HepG2 (cell line): Measurements from ENCODE around the gene SDC1. TPM values are rescaled to one million over a fixed set of nuclear protein-coding genes. Genes with fewer than 3 reads are reported as not detected.

Source experiments
- BCL6 ChIP-seq: IDR thresholded peaks from 2 replicates; pipeline ENCODE4 v1.6.1; 2016; ENCODE audit warnings: missing genetic modification reagents, missing compliant biosample characterization
- GABPA ChIP-seq, 2 experiments: IDR thresholded peaks; 2 replicates each; pipeline ENCODE4 v1.6.1; 2011 to 2016; ENCODE audit warnings: low read depth in 2 of 2, low read length in 1 of 2, missing biosample characterization in 1 of 2, missing genetic modification characterization in 1 of 2
- HOXA3 ChIP-seq: sonication (generic); formaldehyde crosslinking; IDR thresholded peaks from 2 replicates; pipeline ENCODE4 v1.5.0; 2020; ENCODE audit warnings: missing genetic modification reagents
- RARA ChIP-seq: IDR thresholded peaks from 2 replicates; pipeline ENCODE4 v1.6.1; 2016; ENCODE audit warnings: missing genetic modification reagents, missing compliant biosample characterization
- RFXAP ChIP-seq: sonication (generic); formaldehyde crosslinking; IDR thresholded peaks from 2 replicates; pipeline ENCODE4 v1.4.0; 2020; ENCODE audit warnings: missing genetic modification reagents, borderline replicate concordance
- ZFX ChIP-seq: sonication (generic); formaldehyde crosslinking; IDR thresholded peaks from 2 replicates; pipeline ENCODE4 v1.4.0; 2020; ENCODE audit warnings: mild to moderate bottlenecking, low read depth, missing genetic modification reagents, moderate library complexity
- ZMYM3 ChIP-seq: sonication (generic); formaldehyde crosslinking; IDR thresholded peaks from 2 replicates; pipeline ENCODE4 v1.5.1; 2020; ENCODE audit warnings: mild to moderate bottlenecking, missing genetic modification reagents
- ZNF292 ChIP-seq: sonication (generic); formaldehyde crosslinking; IDR thresholded peaks from 2 replicates; pipeline ENCODE4 v1.8.1; 2022; ENCODE audit warnings: mild to moderate bottlenecking, low read depth, missing genetic modification reagents, borderline replicate concordance
- ZNF446 ChIP-seq: sonication (generic); formaldehyde crosslinking; IDR thresholded peaks from 2 replicates; pipeline ENCODE4 v1.5.0; 2020; ENCODE audit warnings: mild to moderate bottlenecking, missing genetic modification reagents
- ZNF619 ChIP-seq: sonication (generic); formaldehyde crosslinking; IDR thresholded peaks from 2 replicates; pipeline ENCODE4 v1.4.0; 2020; ENCODE audit warnings: mild to moderate bottlenecking, missing genetic modification reagents
- ZSCAN21 ChIP-seq: sonication (generic); formaldehyde crosslinking; IDR thresholded peaks from 2 replicates; pipeline ENCODE4 v1.8.0; 2022; ENCODE audit warnings: mild to moderate bottlenecking, missing genetic modification reagents, moderate library complexity, borderline replicate concordance
- polyA plus RNA-seq, 8 experiments: library from polyadenylated mRNA; depleted of rRNA in 3 of 8; stranded (reverse) in 7 of 8; unstranded in 1 of 8; fragments of >200 nt; fragmentation: Illumina TruSeq in 4 of 8; extraction: Trizol in 4 of 8; gene quantifications; 2 replicates each; pipeline versions ENCODE4 v1.2.1 to v1.2.3, GENCODE V29; 2011 to 2016; ENCODE audit warnings: low read depth in 4 of 8, missing spikeins in 1 of 8, mixed read lengths in 1 of 8; ENCODE audit not compliant: insufficient read depth in 1 of 8
- total RNA-seq, 5 experiments: library from RNA; depleted of rRNA; stranded (reverse); fragments of >200 nt; fragmentation: Illumina TruSeq; extraction: Trizol; gene quantifications; 2 replicates each; pipeline ENCODE4 v1.2.3, GENCODE V29; 2016; ENCODE audit warnings: low read depth in 1 of 5
- TF ChIP-seq, protein P1 (sequence below): sonication (generic); formaldehyde crosslinking; IDR thresholded peaks from 2 replicates; pipeline ENCODE4 v1.5.0; 2020; ENCODE audit warnings: mild to moderate bottlenecking, missing genetic modification reagents
- TF ChIP-seq, protein P2 (sequence below): sonication (generic); formaldehyde crosslinking; IDR thresholded peaks from 2 replicates; pipeline ENCODE4 v1.5.0; 2020; ENCODE audit warnings: mild to moderate bottlenecking, missing genetic modification reagents
- TF ChIP-seq, protein P3 (sequence below): IDR thresholded peaks from 2 replicates; pipeline ENCODE4 v1.4.0; 2020; ENCODE audit warnings: mild to moderate bottlenecking, missing genetic modification reagents
- TF ChIP-seq, protein P4 (sequence below): sonication (generic); formaldehyde crosslinking; IDR thresholded peaks from 2 replicates; pipeline ENCODE4 v1.5.1; 2020; ENCODE audit warnings: mild to moderate bottlenecking, missing genetic modification reagents, moderate library complexity

The SDC1 gene
- total and polyA plus RNA-seq, 2 of the 13 experiments (the other 11 are each of a cell fraction or from before 2014, with no cell fraction given), result 108 to 119 TPM

DNA sequence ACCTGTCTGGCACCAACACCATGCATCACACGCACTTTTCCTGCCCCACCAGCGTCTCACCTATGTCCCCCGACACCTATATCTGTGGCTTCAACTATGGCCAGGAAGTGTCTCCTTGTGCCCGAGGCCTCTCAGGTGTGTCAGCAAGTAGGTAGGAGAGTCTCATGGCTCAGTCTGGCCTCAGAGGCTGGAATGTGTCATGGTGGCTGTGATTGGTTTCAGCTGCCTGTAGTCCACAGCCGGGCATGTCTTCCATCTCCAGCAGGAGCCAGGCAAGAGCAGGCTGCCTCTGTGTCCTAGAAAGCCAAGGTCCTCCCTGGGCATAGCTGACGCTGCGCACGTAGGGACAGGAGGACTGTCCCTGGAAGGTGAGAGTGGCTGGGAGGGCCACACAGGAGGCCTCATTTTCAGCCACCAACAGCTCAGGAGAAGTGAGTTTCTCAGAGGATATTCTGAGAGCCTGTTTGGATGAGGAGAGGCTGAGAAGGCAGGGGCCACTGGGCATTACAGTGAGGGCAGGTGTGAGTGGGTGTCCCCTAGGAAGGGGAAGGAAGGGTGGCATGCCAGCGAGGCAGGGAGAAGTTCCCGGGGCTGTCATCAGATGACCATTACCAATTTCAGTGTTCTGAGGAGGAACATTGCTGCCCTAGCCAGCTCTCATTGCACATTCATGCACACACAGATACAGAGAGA, 47.2 kb downstream of the SDC1 start (continued):
- TF ChIP-seq HOXA3 (peak; percentile 31; the same call in 1 of the 2 replicates), GABPA (IDR thresholded peaks at IDR 0.05; ENCODE audit: low read depth, low read length) (no peak), GABPA (CRISPR knock-in tag; IDR thresholded peaks at IDR 0.05; ENCODE audit: low read depth) (no peak), RFXAP (CRISPR knock-in tag) (no peak), ZFX (CRISPR knock-in tag) (peak; percentile 49), ZNF292 (CRISPR knock-in tag) (no peak), ZNF619 (CRISPR knock-in tag) (0 out of 2 replicates have a peak, but pooled peaks have one; percentile 28), RARA (peak; percentile 28; the same call in 1 of the 2 replicates), BCL6 (CRISPR knock-in tag) (peak; percentile 95), ZSCAN21 (CRISPR knock-in tag) (peak; percentile 48; the same call in 1 of the 2 replicates), ZNF446 (CRISPR knock-in tag) (no peak), ZMYM3 (peak; percentile 35; the same call in 1 of the 2 replicates)
- TF ChIP-seq, protein P1, sequence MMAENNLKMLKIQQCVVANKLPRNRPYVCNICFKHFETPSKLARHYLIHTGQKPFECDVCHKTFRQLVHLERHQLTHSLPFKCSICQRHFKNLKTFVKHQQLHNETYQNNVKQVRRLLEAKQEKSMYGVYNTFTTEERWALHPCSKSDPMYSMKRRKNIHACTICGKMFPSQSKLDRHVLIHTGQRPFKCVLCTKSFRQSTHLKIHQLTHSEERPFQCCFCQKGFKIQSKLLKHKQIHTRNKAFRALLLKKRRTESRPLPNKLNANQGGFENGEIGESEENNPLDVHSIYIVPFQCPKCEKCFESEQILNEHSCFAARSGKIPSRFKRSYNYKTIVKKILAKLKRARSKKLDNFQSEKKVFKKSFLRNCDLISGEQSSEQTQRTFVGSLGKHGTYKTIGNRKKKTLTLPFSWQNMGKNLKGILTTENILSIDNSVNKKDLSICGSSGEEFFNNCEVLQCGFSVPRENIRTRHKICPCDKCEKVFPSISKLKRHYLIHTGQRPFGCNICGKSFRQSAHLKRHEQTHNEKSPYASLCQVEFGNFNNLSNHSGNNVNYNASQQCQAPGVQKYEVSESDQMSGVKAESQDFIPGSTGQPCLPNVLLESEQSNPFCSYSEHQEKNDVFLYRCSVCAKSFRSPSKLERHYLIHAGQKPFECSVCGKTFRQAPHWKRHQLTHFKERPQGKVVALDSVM, result no peak
- TF ChIP-seq, protein P2, sequence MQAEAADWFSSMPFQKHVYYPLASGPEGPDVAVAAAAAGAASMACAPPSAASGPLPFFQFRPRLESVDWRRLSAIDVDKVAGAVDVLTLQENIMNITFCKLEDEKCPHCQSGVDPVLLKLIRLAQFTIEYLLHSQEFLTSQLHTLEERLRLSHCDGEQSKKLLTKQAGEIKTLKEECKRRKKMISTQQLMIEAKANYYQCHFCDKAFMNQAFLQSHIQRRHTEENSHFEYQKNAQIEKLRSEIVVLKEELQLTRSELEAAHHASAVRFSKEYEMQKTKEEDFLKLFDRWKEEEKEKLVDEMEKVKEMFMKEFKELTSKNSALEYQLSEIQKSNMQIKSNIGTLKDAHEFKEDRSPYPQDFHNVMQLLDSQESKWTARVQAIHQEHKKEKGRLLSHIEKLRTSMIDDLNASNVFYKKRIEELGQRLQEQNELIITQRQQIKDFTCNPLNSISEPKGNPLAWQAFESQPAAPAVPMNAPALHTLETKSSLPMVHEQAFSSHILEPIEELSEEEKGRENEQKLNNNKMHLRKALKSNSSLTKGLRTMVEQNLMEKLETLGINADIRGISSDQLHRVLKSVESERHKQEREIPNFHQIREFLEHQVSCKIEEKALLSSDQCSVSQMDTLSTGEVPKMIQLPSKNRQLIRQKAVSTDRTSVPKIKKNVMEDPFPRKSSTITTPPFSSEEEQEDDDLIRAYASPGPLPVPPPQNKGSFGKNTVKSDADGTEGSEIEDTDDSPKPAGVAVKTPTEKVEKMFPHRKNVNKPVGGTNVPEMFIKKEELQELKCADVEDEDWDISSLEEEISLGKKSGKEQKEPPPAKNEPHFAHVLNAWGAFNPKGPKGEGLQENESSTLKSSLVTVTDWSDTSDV (CRISPR knock-in tag), result 0 out of 2 replicates have a peak, but pooled peaks have one; percentile 25
- TF ChIP-seq, protein P3, sequence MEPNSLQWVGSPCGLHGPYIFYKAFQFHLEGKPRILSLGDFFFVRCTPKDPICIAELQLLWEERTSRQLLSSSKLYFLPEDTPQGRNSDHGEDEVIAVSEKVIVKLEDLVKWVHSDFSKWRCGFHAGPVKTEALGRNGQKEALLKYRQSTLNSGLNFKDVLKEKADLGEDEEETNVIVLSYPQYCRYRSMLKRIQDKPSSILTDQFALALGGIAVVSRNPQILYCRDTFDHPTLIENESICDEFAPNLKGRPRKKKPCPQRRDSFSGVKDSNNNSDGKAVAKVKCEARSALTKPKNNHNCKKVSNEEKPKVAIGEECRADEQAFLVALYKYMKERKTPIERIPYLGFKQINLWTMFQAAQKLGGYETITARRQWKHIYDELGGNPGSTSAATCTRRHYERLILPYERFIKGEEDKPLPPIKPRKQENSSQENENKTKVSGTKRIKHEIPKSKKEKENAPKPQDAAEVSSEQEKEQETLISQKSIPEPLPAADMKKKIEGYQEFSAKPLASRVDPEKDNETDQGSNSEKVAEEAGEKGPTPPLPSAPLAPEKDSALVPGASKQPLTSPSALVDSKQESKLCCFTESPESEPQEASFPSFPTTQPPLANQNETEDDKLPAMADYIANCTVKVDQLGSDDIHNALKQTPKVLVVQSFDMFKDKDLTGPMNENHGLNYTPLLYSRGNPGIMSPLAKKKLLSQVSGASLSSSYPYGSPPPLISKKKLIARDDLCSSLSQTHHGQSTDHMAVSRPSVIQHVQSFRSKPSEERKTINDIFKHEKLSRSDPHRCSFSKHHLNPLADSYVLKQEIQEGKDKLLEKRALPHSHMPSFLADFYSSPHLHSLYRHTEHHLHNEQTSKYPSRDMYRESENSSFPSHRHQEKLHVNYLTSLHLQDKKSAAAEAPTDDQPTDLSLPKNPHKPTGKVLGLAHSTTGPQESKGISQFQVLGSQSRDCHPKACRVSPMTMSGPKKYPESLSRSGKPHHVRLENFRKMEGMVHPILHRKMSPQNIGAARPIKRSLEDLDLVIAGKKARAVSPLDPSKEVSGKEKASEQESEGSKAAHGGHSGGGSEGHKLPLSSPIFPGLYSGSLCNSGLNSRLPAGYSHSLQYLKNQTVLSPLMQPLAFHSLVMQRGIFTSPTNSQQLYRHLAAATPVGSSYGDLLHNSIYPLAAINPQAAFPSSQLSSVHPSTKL (CRISPR knock-in tag), result peak; percentile 26; the same call in 1 of the 2 replicates
- TF ChIP-seq, protein P4, sequence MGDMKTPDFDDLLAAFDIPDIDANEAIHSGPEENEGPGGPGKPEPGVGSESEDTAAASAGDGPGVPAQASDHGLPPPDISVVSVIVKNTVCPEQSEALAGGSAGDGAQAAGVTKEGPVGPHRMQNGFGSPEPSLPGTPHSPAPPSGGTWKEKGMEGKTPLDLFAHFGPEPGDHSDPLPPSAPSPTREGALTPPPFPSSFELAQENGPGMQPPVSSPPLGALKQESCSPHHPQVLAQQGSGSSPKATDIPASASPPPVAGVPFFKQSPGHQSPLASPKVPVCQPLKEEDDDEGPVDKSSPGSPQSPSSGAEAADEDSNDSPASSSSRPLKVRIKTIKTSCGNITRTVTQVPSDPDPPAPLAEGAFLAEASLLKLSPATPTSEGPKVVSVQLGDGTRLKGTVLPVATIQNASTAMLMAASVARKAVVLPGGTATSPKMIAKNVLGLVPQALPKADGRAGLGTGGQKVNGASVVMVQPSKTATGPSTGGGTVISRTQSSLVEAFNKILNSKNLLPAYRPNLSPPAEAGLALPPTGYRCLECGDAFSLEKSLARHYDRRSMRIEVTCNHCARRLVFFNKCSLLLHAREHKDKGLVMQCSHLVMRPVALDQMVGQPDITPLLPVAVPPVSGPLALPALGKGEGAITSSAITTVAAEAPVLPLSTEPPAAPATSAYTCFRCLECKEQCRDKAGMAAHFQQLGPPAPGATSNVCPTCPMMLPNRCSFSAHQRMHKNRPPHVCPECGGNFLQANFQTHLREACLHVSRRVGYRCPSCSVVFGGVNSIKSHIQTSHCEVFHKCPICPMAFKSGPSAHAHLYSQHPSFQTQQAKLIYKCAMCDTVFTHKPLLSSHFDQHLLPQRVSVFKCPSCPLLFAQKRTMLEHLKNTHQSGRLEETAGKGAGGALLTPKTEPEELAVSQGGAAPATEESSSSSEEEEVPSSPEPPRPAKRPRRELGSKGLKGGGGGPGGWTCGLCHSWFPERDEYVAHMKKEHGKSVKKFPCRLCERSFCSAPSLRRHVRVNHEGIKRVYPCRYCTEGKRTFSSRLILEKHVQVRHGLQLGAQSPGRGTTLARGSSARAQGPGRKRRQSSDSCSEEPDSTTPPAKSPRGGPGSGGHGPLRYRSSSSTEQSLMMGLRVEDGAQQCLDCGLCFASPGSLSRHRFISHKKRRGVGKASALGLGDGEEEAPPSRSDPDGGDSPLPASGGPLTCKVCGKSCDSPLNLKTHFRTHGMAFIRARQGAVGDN, result peak; percentile 74
